Measurements from ENCODE around the gene RPRD1B. TPM values are rescaled to one million over a fixed set of nuclear protein-coding genes. Genes with fewer than 3 reads are reported as not detected.

RPRD1B gene
- total RNA-seq, 1 experiment from 2014 or later: 55.1 TPM

GRCh38 chr20:38136421-38137245 is 103.1 kb downstream of the RPRD1B start:
- BruUV-seq (replicated peaks): no TSS peak
- no peak overlapping the region for H2AFZ ChIP-seq
- H4K20me1 ChIP-seq (ENCODE audit: insufficient read depth): no peaks in the 10 kb centered on the region
- no peak overlapping the region for H3K4me2 ChIP-seq
- TF ChIP-seq EZH2 (IDR thresholded peaks at IDR 0.05; ENCODE audit: low read depth) (no peak), CTCF (conservative IDR thresholded peaks at IDR 0.05) (no peak)
- peak in 1 of 2 experiments; percentile 26 for DNase-seq
- H3K36me3 ChIP-seq (ENCODE audit: low read depth): peaks cover 72% of the 10 kb centered on the region
- H3K4me1 ChIP-seq (replicated peaks; ENCODE audit: insufficient read depth): peaks cover 60% of the 10 kb centered on the region
- CTCF ChIA-PET: interaction anchor here (0.5 to 0.6 kb wide), 2 partner anchors 21 to 23 kb away, joined by 3 to 4 read pairs; no protein-coding TSS in a partner anchor
- H3K9me3 ChIP-seq (ENCODE audit: insufficient read depth, low read depth): no peaks in the 10 kb centered on the region
- no peaks in the 10 kb centered on the region for H3K27me3 ChIP-seq (ENCODE audit: insufficient read depth, low read depth)
- peaks cover 92% of the 10 kb centered on the region for H3F3A ChIP-seq (ENCODE audit: insufficient read depth, low read depth)
- peak overlapping the region; percentile 92 for H3K27ac ChIP-seq
- intact Hi-C loops (cut with micrococcal nuclease; ENCODE audit: unreplicated experiment): no loop called here
- H3K4me3 ChIP-seq: no peak overlapping the region
- no peaks in the 10 kb centered on the region for H3K9me2 ChIP-seq (ENCODE audit: insufficient read depth)
- POLR2A ChIA-PET (ENCODE audit: unreplicated experiment): no interaction called here
- H3K79me2 ChIP-seq (ENCODE audit: low read depth): peaks cover 11% of the 10 kb centered on the region; the same call in 1 of the 2 replicates

GRCh38 chr20:38137441-38138037 is 104.0 kb downstream of the RPRD1B start:
- Histone ChIP-seq H2AFZ (no peak overlapping the region), H3K4me1 (replicated peaks; ENCODE audit: insufficient read depth) (peaks cover 59% of the 10 kb centered on the region), H3K79me2 (ENCODE audit: low read depth) (peaks cover 9% of the 10 kb centered on the region; the same call in 1 of the 2 replicates), H4K20me1 (ENCODE audit: insufficient read depth) (no peaks in the 10 kb centered on the region), H3K36me3 (ENCODE audit: low read depth) (peaks cover 74% of the 10 kb centered on the region), H3K9me2 (ENCODE audit: insufficient read depth) (no peaks in the 10 kb centered on the region), H3K4me3 (no peak overlapping the region), H3K9me3 (ENCODE audit: insufficient read depth, low read depth) (no peaks in the 10 kb centered on the region), H3K4me2 (no peak overlapping the region), H3F3A (ENCODE audit: insufficient read depth, low read depth) (peaks cover 92% of the 10 kb centered on the region), H3K27ac (peak overlapping the region; percentile 92), H3K27me3 (ENCODE audit: insufficient read depth, low read depth) (no peaks in the 10 kb centered on the region)
- TF ChIP-seq CTCF (conservative IDR thresholded peaks at IDR 0.05) (no peak), EZH2 (IDR thresholded peaks at IDR 0.05; ENCODE audit: low read depth) (no peak)
- BruUV-seq (replicated peaks): no TSS peak
- intact Hi-C loops (cut with micrococcal nuclease; ENCODE audit: unreplicated experiment): no loop called here
- ChIA-PET CTCF (no interaction called here), POLR2A (ENCODE audit: unreplicated experiment) (no interaction called here)
- DNase-seq: peak in 1 of 2 experiments; percentile 11

GRCh38 chr20:38138086-38138778 is 104.7 kb downstream of the RPRD1B start:
- Histone ChIP-seq H3K27me3 (ENCODE audit: insufficient read depth, low read depth) (no peaks in the 10 kb centered on the region), H3K9me3 (ENCODE audit: insufficient read depth, low read depth) (no peaks in the 10 kb centered on the region), H3K4me2 (no peak overlapping the region), H3K4me3 (no peak overlapping the region), H3K27ac (peak overlapping the region; percentile 92), H4K20me1 (ENCODE audit: insufficient read depth) (no peaks in the 10 kb centered on the region), H3K4me1 (replicated peaks; ENCODE audit: insufficient read depth) (peaks cover 59% of the 10 kb centered on the region), H3F3A (ENCODE audit: insufficient read depth, low read depth) (peaks cover 92% of the 10 kb centered on the region), H3K36me3 (ENCODE audit: low read depth) (peaks cover 72% of the 10 kb centered on the region), H3K79me2 (ENCODE audit: low read depth) (peaks cover 9% of the 10 kb centered on the region; the same call in 1 of the 2 replicates), H3K9me2 (ENCODE audit: insufficient read depth) (no peaks in the 10 kb centered on the region), H2AFZ (no peak overlapping the region)
- intact Hi-C loops (cut with micrococcal nuclease; ENCODE audit: unreplicated experiment): no loop called here
- peak in 1 of 2 experiments; percentile 21 for DNase-seq
- BruUV-seq (replicated peaks): no TSS peak
- TF ChIP-seq CTCF (conservative IDR thresholded peaks at IDR 0.05): no peak
- no peak for TF ChIP-seq EZH2 (IDR thresholded peaks at IDR 0.05; ENCODE audit: low read depth)
- POLR2A ChIA-PET (ENCODE audit: unreplicated experiment): no interaction called here
- CTCF ChIA-PET: no interaction called here

All from PC-9 (cell line).